Mesenchymal stem cell (in vitro differentiated cells and primary cell): ENCODE data around the gene STK32C.
"Not testable (repeated sequence)": the region's sequence is repeated elsewhere in the genome, so short reads cannot be mapped to it uniquely, and the experiment has no call there.

Experiments used
- DNase-seq: peaks from one replicate; pipeline ENCODE4 v3.0.0-alpha.2; 2013
- H2AFZ ChIP-seq: one replicate; pipeline ENCODE4 v1.6.1; 2013; ENCODE audit warnings: low read depth, mild to moderate bottlenecking, control low read depth, inconsistent platforms, low read length, moderate library complexity
- H2AK5ac ChIP-seq: 2 replicates; pipeline ENCODE4 v1.6.1; 2013; ENCODE audit warnings: low read length, moderate library complexity, mild to moderate bottlenecking, inconsistent platforms; ENCODE audit not compliant: severe bottlenecking
- H2BK120ac ChIP-seq: one replicate; pipeline ENCODE4 v1.6.1; 2013; ENCODE audit warnings: low read depth, mild to moderate bottlenecking, inconsistent platforms, low read length, moderate library complexity
- H2BK12ac ChIP-seq, 2 experiments: one replicate each; pipeline ENCODE4 v1.6.1; 2013; ENCODE audit warnings: inconsistent platforms in 2 of 2, low read length in 2 of 2, mild to moderate bottlenecking in 2 of 2, moderate library complexity in 2 of 2, control low read depth in 1 of 2
- H2BK15ac ChIP-seq: one replicate; pipeline ENCODE4 v1.6.1; 2013; ENCODE audit warnings: mild to moderate bottlenecking, low read depth, inconsistent platforms; ENCODE audit not compliant: poor library complexity, severe bottlenecking
- H2BK5ac ChIP-seq: 2 replicates; pipeline ENCODE4 v1.6.1; 2013; ENCODE audit warnings: low read depth, mild to moderate bottlenecking, low read length, control low read depth, inconsistent platforms; ENCODE audit not compliant: poor library complexity, severe bottlenecking
- H3K14ac ChIP-seq, 2 experiments: one replicate each; pipeline ENCODE4 v1.6.1; 2013; ENCODE audit warnings: inconsistent platforms in 2 of 2, low read length in 2 of 2, control low read depth in 1 of 2, mild to moderate bottlenecking in 1 of 2, moderate library complexity in 1 of 2
- H3K18ac ChIP-seq, 2 experiments: one replicate each; pipeline ENCODE4 v1.6.1; 2013; ENCODE audit warnings: inconsistent platforms in 2 of 2, low read length in 2 of 2, control low read depth in 1 of 2, low read depth in 1 of 2, mild to moderate bottlenecking in 1 of 2
- H3K23ac ChIP-seq, 2 experiments: one replicate each; pipeline ENCODE4 v1.6.1; 2013; ENCODE audit warnings: inconsistent platforms in 2 of 2, low read length in 2 of 2, mild to moderate bottlenecking in 2 of 2, moderate library complexity in 2 of 2, control low read depth in 1 of 2
- H3K27ac ChIP-seq: 2 replicates; pipeline ENCODE4 v1.5.1; 2013; ENCODE audit warnings: mild to moderate bottlenecking, moderate library complexity, low read length, control low read depth, inconsistent platforms; ENCODE audit not compliant: poor library complexity, severe bottlenecking
- H3K27me3 ChIP-seq, 2 experiments: 2 replicates each; pipeline versions ENCODE4 v1.6.1 to v1.7.0; 2013; ENCODE audit warnings: low read length in 2 of 2, mild to moderate bottlenecking in 2 of 2, moderate library complexity in 2 of 2, control low read depth in 1 of 2, inconsistent platforms in 1 of 2; ENCODE audit not compliant: control insufficient read depth in 1 of 2, insufficient read depth in 1 of 2
- H3K36me3 ChIP-seq, 2 experiments: 2 replicates each; pipeline versions ENCODE4 v1.6.1 to v1.7.0; 2013; ENCODE audit warnings: low read length in 2 of 2, control low read depth in 1 of 2, inconsistent platforms in 1 of 2, low read depth in 1 of 2, mild to moderate bottlenecking in 1 of 2; ENCODE audit not compliant: insufficient read depth in 2 of 2, control insufficient read depth in 1 of 2
- H3K4ac ChIP-seq, 2 experiments: one replicate each; pipeline ENCODE4 v1.6.1; 2013; ENCODE audit warnings: inconsistent platforms in 2 of 2, low read length in 2 of 2, mild to moderate bottlenecking in 2 of 2, moderate library complexity in 2 of 2, control low read depth in 1 of 2, low read depth in 1 of 2
- H3K4me1 ChIP-seq: 2 replicates; pipeline ENCODE4 v1.6.1; 2013; ENCODE audit warnings: low read depth, low read length, control low read depth; ENCODE audit not compliant: control insufficient read depth, insufficient read depth
- H3K4me2 ChIP-seq: 2 replicates; pipeline ENCODE4 v1.6.1; 2013; ENCODE audit warnings: low read length, mild to moderate bottlenecking, inconsistent platforms; ENCODE audit not compliant: poor library complexity, severe bottlenecking
- H3K4me3 ChIP-seq, 2 experiments: 2 replicates each; pipeline versions ENCODE4 v1.5.1 to v1.7.0; 2013; ENCODE audit warnings: low read length in 2 of 2, mild to moderate bottlenecking in 2 of 2, control low read depth in 1 of 2, low read depth in 1 of 2; ENCODE audit not compliant: insufficient read depth in 1 of 2
- H3K79me1 ChIP-seq: replicated peaks from 2 replicates; pipeline ENCODE4 v1.6.1; 2013; ENCODE audit warnings: mild to moderate bottlenecking, control low read depth, low read length, inconsistent platforms; ENCODE audit not compliant: poor library complexity, severe bottlenecking
- H3K9ac ChIP-seq: 2 replicates; pipeline ENCODE4 v1.7.0; 2013; ENCODE audit warnings: mild to moderate bottlenecking, low read length, moderate library complexity
- H3K9me3 ChIP-seq: 2 replicates; pipeline ENCODE4 v1.7.0; 2013; ENCODE audit warnings: mild to moderate bottlenecking, low read length; ENCODE audit not compliant: control insufficient read depth
- H4K8ac ChIP-seq: one replicate; pipeline ENCODE4 v1.6.1; 2013; ENCODE audit warnings: inconsistent platforms, mild to moderate bottlenecking, low read length, moderate library complexity
- H4K91ac ChIP-seq: one replicate; pipeline ENCODE4 v1.6.1; 2013; ENCODE audit warnings: mild to moderate bottlenecking, low read length, inconsistent platforms
- WGBS: methylation state at CpG from one replicate; pipeline ENCODE4 v1.1.7; 2013; ENCODE audit warnings: mixed read lengths; 5-methylcytosine and 5-hydroxymethylcytosine counted together

STK32C gene

GRCh38 chr10:132269266-132270230 lies 38.2 kb downstream of the STK32C start:
- H4K91ac ChIP-seq, result no peak overlapping the region
- H3K4me3 ChIP-seq, result no peak overlapping the region
- H3K36me3 ChIP-seq, result peaks cover 0 to 12% of the 10 kb centered on the region in 2 experiments
- no peaks in the 10 kb centered on the region for H3K9me3 ChIP-seq
- H2BK15ac ChIP-seq, result no peak overlapping the region
- no peak overlapping the region for H3K27ac ChIP-seq
- H3K9ac ChIP-seq, result no peak overlapping the region
- no peak overlapping the region for H3K18ac ChIP-seq
- no peak overlapping the region for H4K8ac ChIP-seq
- peaks cover 12 to 17% of the 10 kb centered on the region in 2 experiments for H3K27me3 ChIP-seq
- H2BK5ac ChIP-seq, result no peak overlapping the region
- H2AK5ac ChIP-seq, result no peak overlapping the region
- no peak overlapping the region for H3K4ac ChIP-seq
- no peak for DNase-seq
- H2AFZ ChIP-seq, result no peak overlapping the region
- no peaks in the 10 kb centered on the region for H3K79me1 ChIP-seq
- no peak overlapping the region for H3K4me2 ChIP-seq
- no peak overlapping the region for H3K23ac ChIP-seq
- no peak overlapping the region for H2BK12ac ChIP-seq
- peaks cover 13% of the 10 kb centered on the region for H3K4me1 ChIP-seq
- H2BK120ac ChIP-seq, result no peak overlapping the region
- H3K14ac ChIP-seq, result peak overlapping the region in 1 of 2 experiments; percentile 22
- WGBS, result 73% methylated on average over 19 of the region's 21 CpGs

- peaks cover 13% of the 10 kb centered on the region for H3K4me1 ChIP-seq
- H2AK5ac ChIP-seq, H4K8ac ChIP-seq, H3K4me2 ChIP-seq, H2BK15ac ChIP-seq, H2AFZ ChIP-seq, H3K23ac ChIP-seq, H2BK12ac ChIP-seq, DNase-seq, H4K91ac ChIP-seq, H3K4ac ChIP-seq, H2BK120ac ChIP-seq, H3K18ac ChIP-seq, H3K9ac ChIP-seq, H3K79me1 ChIP-seq, H3K4me3 ChIP-seq, H3K9me3 ChIP-seq, H3K27ac ChIP-seq, H2BK5ac ChIP-seq: not testable (repeated sequence)
- H3K14ac ChIP-seq, result peak overlapping the region in 1 of 2 experiments; percentile 64
- WGBS, result 93% methylated on average over 12 of the region's 12 CpGs
- peaks cover 3 to 20% of the 10 kb centered on the region in 2 experiments for H3K27me3 ChIP-seq
- peaks cover 0 to 12% of the 10 kb centered on the region in 2 experiments for H3K36me3 ChIP-seq
Observed at GRCh38 chr10:132267916-132268315, 39.8 kb downstream of the STK32C start.

- Histone ChIP-seq H3K79me1 (no peaks in the 10 kb centered on the region), H3K27ac (no peak overlapping the region), H3K23ac (no peak overlapping the region), H3K4ac (no peak overlapping the region), H2BK5ac (no peak overlapping the region), H3K36me3 (peaks cover 0 to 7% of the 10 kb centered on the region in 2 experiments), H3K9ac (no peak overlapping the region), H3K4me3 (no peak overlapping the region), H3K4me2 (no peak overlapping the region), H3K27me3 (peaks cover 7 to 20% of the 10 kb centered on the region in 2 experiments), H3K18ac (no peak overlapping the region), H3K4me1 (peaks cover 13% of the 10 kb centered on the region), H3K9me3 (no peaks in the 10 kb centered on the region), H2BK12ac (no peak overlapping the region), H4K8ac (no peak overlapping the region), H2AK5ac (no peak overlapping the region), H3K14ac (no peak overlapping the region), H4K91ac (no peak overlapping the region), H2BK120ac (no peak overlapping the region), H2BK15ac (no peak overlapping the region), H2AFZ (no peak overlapping the region)
- DNase-seq, result no peak
- WGBS, result 64% methylated on average over 24 of the region's 25 CpGs
Observed at GRCh38 chr10:132266594-132267161, 41.1 kb downstream of the STK32C start.

- Histone ChIP-seq H3K4me1 (peaks cover 13% of the 10 kb centered on the region), H2BK12ac (no peak overlapping the region), H2BK5ac (peak overlapping the region; percentile 33), H3K9me3 (no peaks in the 10 kb centered on the region), H3K36me3 (peaks cover 0 to 5% of the 10 kb centered on the region in 2 experiments), H3K4ac (no peak overlapping the region), H4K8ac (no peak overlapping the region), H3K23ac (no peak overlapping the region), H3K9ac (peak overlapping the region; percentile 45), H3K4me3 (no peak overlapping the region), H2BK120ac (no peak overlapping the region), H3K18ac (no peak overlapping the region), H2AFZ (no peak overlapping the region), H3K79me1 (no peaks in the 10 kb centered on the region), H3K14ac (no peak overlapping the region), H3K4me2 (no peak overlapping the region), H2BK15ac (no peak overlapping the region), H3K27me3 (peaks cover 7 to 20% of the 10 kb centered on the region in 2 experiments), H3K27ac (no peak overlapping the region), H4K91ac (no peak overlapping the region), H2AK5ac (no peak overlapping the region)
- no peak for DNase-seq
- 90% methylated on average over 13 of the region's 15 CpGs for WGBS
Observed at GRCh38 chr10:132265890-132266496, 41.8 kb downstream of the STK32C start.
